GM21723 (cell line): ENCODE results near the gene RNF26.

Source experiments
- ATAC-seq: cut with Tn5 transposase; IDR thresholded peaks from one replicate; pipeline ENCODE4 v1.9.1; 2021; ENCODE audit warnings: mild to moderate bottlenecking, moderate library complexity; ENCODE audit not compliant: unreplicated experiment

The RNF26 gene

DNA sequence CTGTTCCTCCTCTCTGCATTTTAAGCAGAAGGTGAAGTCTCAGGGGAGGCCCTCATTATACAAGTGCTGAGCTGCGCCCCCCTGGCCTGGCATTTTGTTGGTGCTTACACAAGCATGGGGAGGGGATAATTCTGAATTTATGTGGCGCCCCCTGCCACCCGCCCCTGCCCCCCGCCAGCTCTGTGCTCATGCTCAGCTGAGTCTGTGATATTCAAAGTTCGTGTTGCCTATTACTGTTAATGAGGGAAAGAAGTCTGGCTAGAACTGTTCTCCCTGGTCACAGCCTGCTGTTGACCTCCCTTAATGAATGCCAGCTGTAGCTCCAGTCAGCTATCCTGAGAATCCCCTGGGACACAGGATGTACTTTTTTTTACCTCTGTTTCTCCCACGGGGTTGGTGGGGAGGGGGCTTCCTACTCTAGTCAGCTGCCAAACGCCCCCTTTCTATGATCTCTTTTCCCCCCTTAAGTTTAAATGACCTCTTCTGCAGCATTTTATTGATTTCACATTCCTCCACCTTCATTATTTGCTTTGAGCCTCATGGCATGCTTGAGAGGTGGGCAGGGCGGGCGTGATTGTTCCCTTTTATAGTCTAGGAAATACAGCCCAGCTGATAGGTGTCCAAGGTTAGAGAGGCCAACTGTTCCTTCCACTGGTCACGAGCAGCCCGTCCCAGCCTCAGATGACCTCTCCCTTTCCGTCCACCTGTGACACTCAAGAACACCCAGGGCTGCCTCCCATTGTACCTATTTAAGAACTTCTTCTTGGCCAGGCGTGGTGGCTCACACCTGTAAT, 35.0 kb downstream of the RNF26 start:
- ATAC-seq = no peak

DNA sequence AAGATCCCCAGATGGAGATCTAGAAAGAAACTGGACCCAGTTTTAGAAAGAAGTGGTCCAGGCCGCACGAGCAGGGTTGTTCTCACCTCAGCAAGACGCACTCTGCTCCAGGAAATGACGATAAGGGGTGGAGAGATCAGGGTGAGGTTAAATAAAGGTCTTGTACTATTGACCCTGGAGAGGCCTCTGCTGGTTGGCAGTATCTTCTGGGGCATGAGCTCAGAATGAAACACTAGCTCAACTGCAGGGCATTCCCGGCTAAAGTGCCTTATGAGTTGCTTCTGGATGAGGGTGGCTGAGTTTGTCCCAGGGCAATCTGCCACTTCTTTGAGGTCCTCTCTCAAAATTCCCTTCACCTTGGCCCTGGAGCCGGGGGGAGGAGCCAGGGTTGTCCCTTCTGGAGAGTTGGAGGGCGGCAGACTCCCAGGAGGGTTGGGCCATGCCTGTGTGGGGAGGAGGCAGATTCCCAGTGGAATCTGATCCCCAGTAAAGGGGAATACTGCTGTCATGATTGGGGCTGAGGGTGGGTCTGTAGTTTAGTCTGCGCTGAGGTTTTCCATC, 36.2 kb downstream of the RNF26 start:
- no peak for ATAC-seq

DNA sequence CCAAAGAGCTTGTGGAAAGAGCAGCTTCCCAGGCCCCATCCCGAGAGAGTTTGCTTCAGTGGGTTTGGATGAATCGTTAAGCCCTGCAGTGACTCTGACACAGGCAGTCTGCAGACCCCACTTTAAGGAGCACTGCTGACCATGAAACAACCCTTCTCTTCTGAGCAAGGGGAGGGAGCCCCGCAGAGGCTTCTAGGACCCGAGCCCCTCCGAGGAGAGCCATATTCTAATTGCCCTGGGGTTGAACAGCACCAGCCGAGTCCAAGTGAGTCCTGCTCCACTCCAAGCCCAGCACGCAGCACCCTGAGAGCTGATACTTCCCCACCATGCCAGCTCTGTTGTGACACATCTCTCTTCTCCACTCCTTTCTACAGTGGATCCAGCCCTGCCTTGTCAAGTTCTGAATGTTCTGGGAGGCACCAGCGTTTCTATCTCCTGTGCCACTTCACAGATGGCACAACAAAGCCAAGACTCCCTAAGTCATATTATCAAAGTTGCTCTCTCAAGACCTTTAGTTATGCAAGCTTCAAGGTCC, 36.8 kb downstream of the RNF26 start:
- no peak for ATAC-seq

DNA sequence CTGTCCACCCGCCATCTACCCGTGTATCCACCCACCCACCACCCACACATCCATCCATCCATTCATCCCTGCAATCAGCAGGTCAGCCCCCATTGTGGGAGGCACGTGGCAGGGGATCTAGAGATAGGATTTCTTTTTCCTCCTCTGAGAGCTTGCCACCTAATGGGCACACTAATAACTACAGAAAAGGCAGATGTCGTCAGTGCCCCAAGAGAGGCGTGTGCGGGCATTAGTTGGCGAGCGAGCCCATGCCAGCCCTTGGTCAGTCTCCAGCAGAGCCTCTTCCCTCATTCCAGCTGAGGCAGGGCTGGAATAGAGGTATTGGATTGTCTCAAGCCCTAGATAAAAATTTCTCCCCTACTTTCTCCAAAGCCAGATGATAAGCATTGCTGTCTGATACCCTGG, 37.5 kb downstream of the RNF26 start:
- ATAC-seq = no peak

DNA sequence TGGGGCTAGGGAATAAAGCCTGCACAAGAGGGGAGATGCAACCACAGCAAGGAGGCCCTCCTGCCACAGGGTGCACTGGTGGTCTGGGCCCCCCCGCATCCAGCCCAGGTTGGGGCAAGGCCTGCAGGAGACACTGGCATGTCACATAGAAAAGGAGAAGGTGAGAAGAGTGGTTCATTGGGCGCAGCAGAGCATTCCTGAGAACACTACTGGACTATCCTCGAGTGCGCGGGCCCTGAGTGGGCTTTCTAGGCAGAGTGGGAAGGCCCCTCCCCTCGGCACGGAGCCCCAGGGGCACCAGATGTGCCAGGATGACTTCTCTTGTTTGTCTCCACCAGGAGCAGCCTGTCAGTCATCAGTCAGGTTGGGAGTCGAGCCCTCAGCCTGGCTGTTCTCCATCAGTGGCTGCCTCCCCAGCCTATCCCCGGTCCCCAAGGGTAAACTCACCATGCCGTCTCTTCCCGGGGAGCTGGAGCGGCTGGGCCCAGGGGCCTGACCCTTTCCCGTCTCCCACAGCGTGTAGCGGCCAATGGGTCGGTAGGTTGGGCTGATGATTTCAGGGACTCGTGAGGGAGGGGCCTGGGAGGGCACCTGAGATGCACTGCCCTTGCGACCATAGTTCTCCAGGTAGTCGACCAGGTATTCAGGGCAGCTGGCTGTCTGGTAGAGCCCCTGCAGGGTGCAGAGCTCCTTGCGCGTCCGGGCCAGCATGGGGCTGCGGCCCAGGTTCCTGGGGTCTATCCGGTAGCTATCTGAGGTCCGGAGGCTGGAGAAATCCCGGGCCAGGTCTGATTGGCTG, 38.1 kb downstream of the RNF26 start:
- no peak for ATAC-seq

DNA sequence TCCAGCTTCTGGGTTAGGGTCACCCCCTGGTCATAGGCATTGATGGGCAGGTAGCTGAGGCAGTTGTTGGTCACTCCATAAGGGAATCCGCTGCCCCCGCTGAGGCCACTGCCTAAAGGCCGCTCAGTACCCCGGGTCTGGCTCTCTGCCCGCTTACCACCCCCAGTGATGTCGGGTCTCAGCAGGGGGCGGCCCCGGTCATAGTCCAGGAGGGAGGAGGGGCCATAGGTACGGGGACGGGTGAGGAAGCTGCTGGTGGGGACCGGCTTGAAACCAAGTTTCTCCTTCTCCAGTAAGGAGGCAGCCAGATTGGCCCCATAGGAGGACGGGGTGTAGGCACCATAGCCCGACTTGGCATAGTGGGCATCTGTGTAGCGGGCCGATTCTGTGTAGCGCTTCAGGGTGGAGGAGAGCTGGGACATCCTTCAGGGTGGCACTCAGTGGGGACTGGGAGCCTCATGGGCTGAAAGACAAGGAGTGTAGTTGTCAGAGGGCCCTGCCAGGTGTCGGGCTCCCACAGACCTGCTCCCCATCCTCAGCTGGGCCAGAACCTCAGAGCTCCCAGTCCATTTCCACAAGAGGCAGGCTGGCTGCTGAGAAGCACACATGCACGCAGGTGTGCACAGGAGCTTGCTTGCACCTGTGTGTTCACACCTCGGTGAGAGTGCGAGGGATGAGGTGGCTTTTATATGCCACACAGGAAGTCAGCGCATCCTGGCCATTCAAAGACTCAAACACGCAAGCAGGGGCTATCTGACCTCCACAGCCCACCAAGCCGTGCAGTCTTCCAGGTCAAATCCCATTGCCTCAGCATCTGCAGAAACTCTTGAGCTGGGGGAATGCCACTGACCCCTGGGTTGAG, 39.0 kb downstream of the RNF26 start:
- no peak for ATAC-seq

DNA sequence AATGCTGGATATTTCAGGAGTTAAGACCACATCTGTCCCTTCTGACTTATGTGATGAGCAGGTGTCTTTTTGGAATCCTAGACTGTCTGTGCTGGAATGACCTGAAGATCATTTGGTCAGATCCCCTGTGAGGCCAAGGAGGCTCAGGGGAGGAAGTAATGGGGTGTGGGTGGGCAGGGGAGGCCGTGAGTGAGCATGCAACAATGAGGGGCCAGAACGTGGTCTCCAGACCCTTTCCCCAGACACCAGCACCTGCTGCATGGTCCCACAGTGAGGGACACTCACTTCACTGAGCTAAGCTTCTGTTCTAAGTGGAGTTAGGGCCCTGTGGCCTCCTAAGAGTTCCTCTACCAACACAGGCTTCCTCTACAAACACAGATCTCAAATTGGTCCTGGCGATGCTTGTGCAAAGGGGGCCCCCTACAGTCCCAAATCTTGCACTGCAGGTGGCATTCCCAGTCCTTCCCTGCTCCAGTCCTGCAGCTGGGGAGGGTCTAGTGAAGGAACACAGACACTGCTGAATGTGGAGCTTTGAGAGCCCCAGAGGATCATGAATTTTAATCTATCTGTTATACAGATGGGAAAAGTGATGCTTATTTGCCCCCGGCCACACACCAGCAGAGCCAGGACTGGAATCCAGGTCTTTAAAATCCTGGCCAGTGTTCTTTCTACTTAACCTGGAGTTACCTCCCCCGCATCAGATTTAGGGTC, 39.7 kb downstream of the RNF26 start:
- ATAC-seq = no peak

DNA sequence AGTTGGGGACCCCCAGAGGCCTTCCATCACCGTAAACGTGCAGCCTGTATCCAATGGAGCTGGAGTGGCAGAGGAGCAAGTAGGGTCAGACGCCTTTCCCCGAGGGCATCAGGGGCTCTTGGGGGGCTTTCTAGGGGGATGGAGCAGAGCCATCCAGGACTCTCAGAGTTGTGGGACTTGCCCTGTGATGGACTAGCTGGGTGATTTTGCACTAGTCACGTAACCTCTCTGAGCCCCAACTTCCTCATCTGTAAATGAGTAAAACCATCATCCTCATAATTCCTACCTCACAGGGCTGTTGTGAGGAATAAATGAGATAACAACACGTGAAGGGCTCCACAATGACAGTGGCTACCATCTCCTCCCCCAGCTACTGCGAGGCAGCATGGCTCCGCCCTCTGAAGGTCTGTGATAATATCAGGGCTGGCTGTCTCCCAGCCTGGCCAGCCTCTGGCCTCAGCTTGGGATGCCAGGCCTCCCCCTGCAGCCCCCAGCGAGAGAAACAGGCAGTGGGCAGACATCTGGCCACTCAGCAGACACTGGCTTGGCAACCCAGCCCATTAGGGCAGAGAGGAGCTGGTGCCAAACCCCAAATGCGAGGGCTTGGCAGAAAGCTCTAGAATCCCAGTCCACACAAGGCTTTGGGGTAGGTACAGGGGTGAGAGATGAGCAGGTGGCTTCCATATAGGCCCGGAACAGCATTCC, 40.5 kb downstream of the RNF26 start:
- no peak for ATAC-seq

DNA sequence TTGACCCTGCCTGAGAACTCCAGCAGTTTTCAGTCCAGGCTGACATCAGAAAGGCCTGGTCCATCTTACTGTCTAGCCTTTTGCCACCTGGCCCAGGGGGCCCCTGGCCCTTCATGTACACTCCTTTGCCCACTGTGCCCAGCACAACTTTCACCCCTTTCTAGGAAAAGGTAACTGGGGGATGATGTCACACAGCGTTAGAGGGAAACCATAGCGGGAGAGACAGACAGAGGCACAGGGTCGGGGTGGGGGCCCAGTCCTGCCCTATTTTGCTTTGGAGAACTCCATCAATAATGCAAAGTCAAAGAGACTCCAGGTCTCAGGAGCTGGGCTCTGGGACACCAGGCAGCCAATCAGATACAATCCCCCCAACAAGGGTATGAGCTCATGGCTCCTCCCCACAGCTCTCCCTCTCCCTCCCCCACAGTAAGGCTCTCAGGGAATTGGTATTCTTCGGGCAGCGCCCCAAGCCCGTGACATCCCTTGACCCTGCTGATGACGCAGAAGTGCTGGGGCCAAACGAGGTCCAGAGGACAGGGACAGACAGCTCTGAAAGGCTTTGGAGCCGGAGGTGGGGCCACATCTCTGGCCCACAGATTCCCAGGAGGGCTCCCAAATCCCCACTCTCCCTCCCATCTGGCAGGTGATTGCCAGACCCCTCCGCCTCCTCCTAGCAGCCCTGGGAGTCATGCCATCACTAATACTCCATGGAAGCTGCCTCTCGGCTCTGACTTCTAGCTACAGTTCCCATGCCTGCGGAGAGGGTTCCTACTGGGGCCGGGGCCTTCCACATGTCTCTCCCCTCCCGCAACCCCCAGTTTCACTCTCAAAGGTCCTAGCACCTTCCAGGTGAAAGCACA, 41.2 kb downstream of the RNF26 start:
- ATAC-seq = no peak

DNA sequence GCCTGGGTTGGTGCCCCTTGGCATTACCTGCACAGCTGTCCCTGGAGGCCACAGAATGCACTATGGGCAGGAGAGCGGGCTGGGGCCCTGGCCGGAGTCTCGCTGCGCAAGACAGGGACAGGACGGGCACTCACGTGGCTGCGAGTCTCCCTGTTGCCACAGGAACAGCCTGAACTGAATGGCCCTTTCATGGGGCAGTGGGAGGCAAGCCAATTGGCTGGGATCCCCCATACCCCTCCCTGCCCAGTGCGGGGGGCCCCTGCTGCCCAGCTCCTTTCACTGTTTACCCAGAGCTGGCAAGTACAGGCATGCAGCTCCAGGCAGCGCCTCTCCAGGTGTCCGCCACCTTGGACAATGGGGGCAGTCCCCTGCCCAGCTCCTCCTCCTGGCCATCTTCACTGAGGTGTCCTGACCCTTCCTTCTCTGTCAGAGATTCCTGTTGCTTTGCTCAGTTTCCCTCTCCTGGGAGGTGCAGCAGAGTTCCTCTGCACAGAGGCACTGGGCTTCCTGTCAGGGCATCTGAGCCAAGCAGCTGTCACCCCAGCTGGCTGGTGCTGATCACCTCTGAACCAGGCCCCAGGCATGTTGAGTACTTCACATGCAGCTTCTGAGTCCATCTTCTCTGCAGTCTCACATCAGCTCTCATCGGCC, 42.0 kb downstream of the RNF26 start:
- no peak for ATAC-seq

DNA sequence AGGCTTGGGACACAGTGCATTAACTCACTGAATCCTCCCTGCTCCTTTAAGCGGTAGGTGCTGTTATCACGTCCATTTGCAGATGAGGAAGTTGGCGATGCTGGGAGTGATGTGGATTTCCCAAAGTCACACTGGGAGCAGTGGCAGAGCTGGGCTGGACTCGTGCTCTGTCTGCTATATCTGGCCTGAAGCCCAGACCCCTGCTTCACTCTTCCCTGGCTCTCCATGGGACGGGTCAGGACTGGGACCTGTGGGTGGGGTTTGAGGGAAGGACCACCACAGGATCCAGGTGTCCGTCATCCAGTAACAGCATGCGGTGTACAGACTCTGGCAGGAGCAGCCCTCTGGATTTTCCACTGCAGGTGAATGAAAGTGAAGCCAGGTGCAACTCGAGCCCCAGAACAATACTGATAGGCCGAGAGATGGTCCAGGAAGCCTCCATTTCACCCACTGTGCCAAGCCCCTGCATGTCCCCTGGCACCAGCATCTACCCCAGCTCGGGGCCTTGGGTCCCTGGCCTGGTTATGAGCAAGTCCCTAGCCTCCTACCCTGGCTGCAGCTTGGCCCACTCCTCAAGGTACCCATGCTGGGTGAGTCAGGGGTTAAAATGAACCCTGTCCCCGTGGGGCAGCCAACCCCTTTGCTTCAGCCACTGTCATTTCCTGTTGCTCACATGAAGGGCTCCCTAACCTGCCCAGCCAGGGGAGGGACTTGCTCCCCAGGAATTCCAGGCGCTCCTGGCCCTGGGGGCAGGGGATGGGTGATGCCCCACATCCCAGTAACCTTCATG, 43.0 kb downstream of the RNF26 start:
- no peak for ATAC-seq

DNA sequence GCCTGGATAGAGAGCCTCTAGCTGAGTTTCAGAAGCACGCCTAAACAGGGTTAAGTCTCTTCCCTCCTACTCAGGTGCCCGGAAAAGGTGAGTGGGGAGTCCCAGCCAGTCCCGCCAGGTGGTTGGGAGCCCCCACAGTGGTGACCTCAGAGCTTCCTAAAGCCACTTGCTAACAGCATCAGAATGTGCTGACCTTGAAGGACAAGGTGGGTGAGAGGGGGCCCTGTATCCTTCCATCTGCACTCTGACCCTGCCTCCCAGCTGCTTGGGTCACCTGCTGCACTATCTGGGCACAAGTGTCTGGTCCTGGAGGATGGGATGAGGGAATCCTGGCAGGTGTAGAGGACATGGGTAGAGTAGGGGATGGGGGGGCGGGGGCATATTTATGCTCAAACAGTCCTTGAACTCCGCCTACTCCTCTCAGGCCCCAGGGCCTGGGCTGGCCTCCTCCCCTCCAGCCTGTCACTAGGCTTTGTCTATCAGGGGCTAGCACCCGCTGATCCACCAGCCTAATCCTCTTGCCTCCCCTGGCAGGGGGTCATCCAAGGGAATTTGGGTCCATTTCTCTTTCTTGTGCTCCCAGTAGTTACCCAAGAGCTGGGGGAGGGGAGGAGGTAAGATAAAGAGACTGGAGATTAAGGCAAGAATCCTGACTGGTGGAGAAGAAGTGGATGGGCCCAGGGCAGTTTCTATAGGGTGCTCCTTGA, 43.8 kb downstream of the RNF26 start:
- no peak for ATAC-seq

DNA sequence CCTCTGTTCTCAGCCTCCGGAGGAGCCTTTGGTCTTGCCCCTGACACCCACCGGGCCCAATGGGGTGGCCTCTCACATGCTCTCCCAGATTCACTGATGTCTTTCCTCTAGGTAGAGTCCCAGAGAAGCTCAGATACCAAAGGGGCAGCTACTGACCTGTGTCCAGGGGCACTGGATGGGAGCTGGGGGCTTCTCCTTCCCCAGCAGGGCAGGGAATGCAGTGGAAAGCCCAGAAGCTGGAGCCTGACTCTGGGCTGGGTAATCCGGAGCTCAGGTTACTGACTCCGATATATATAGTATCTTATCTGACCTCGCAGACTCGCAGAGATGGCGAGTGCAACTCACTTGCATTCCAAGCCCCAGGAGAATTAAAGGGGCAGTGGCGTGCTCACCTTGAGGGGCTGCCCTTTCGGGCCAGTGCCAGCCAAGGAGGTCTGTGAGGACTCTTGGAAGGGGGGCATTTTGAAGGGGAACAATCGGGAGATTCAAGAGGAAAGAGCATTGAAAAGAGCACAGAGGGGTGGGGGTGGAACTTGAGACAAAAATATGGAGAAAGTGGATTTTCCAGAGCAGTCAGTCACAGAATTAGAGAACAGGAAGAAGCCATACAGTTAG, 44.6 kb downstream of the RNF26 start:
- no peak for ATAC-seq

DNA sequence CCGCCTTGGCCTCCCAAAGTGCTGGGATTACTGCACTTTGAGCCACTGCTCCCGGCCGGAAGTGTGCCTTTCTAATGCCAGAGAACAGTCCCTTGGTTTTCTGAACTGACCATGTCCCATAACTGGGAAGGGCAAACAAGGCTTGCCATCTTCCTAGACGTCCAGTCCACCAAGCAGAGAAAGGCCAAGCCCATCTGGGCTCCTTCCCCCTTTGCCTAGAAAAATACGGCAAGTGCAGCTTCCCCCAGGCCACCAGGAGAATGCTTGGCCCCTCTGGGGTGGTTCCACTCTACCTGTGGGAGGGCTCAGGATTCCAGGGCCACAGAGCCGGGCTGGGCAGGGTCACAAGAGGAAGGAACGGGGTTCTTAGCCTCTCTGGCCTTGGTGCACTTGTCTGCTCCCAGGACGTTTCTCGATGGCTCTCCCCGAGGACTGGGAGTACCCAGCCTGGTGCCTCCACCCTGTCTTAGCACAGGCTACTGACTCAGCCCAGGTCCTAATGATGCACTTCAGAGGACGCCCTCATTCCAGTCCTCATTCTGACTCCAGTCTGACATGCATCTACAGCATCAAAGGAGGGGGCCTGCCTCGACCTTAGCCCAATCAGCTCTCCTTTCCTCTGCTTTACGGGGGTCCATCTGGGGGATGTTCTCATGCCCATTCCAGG, 46.0 kb downstream of the RNF26 start:
- no peak for ATAC-seq

DNA sequence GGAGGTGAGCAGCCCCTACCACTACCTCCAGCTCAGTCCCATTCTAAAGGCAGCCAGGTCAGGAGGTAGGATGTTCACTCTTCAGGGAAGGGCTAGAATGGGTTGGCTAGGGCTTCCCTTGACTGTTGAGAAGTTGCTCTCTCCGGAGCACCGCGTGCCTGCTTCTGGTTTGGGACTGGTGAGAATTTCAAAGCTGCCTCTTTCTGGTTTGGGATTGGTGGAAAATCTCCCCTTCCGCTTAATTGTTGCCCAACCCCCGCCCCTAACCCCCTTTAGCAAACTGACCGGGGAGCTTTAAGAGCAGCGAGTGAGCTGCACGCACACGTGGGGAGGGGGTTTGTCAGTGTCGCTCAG, 46.5 kb downstream of the RNF26 start:
- no peak for ATAC-seq
